Pancreas (tissue), 10 donors: Measurements from ENCODE around the gene CMIP. TPM values are rescaled to one million over a fixed set of nuclear protein-coding genes. Genes with fewer than 3 reads are reported as not detected.

Experiments
- ATAC-seq, 4 donors: fragments of 200-7000 bp; cut with Tn5 transposase; one replicate each; pipeline versions ENCODE4 v1.8.0 to v1.9.1; 2020; ENCODE audit warnings: mild to moderate bottlenecking in 4 of 4, moderate library complexity in 4 of 4
- DNase-seq, 6 donors: peaks; one replicate each; pipeline ENCODE4 v3.0.0-alpha.2; 2020
- FAIRE-seq: peaks from 2 replicates; lab custom pipeline; 2012; peaks lifted over from hg19 to GRCh38; lab: Jason Lieb, UNC
- H3K27ac ChIP-seq, 4 donors: fragments of 200-600 bp; sonication (generic); 1 replicate in 3 of 4; 2 replicates in 1 of 4; pipeline versions ENCODE4 v1.5.0 to v1.8.0; 2020
- H3K27me3 ChIP-seq, 4 donors: fragments of 200-600 bp; one replicate each; pipeline ENCODE4 v1.8.0; 2021
- H3K36me3 ChIP-seq, 3 donors: fragments of 200-600 bp; sonication (generic) in 1 of 3; one replicate each; pipeline versions ENCODE4 v1.5.0 to v1.8.0; 2020 to 2021
- H3K4me1 ChIP-seq, 3 donors: fragments of 200-600 bp; one replicate each; pipeline ENCODE4 v1.8.0; 2021
- H3K4me3 ChIP-seq, 4 donors: fragments of 200-600 bp; sonication (generic) in 2 of 4; one replicate each; pipeline versions ENCODE4 v1.5.0 to v1.8.0; 2020 to 2021
- H3K9me3 ChIP-seq, 4 donors: fragments of 200-600 bp; one replicate each; pipeline ENCODE4 v1.8.0; 2021
- CTCF ChIP-seq, 4 donors: fragments of 200-600 bp; sonication (generic) in 3 of 4; IDR thresholded peaks; one replicate each; pipeline versions ENCODE4 v1.5.0 to v1.8.0; 2021; ENCODE audit warnings: antibody characterized with exemption in 4 of 4
- WGBS, 2 donors: extraction: QIAGEN DNeasy Blood & Tissue Kit; methylation state at CpG; one replicate each; pipeline ENCODE4 v1.1.7; 2013; 5-methylcytosine and 5-hydroxymethylcytosine counted together
- intact Hi-C, 3 donors: fragments of 100-400 bp; cut with DNase I; formaldehyde crosslinking; loops; one replicate each; pipeline versions ENCODE4 v1.11.1 to v1.14.2; 2022
- polyA plus RNA-seq, 2 donors: library from polyadenylated mRNA; stranded (reverse); fragments of 200-250 nt; gene quantifications; one replicate each; pipeline ENCODE4 v1.2.3, GENCODE V29; 2013
- total RNA-seq, 6 donors: library from RNA; stranded (reverse); fragmentation: NEBNext Ultra II Directional in 4 of 6; extraction: Animal tissue kit (Norgen Biotek cat#: 25700) in 4 of 6; gene quantifications; one replicate each; pipeline versions ENCODE4 v1.2.1 to v1.2.4, GENCODE V29; 2021 to 2023
- donor health status: healthy with polysubstance abuse.
- donor health status: DM: no; HTN: no; CAD: no; lungs with moderate emphysema.
- donor health status: DM: no; HTN: no; CAD: no.
- donor health status: control.
- donor health status: control.
- donor health status: Bipolar disorder and iron deficiency.
- donor health status: DM: yes; HTN: yes; CAD: no.
- donor health status: DM: no; HTN: no; CAD: no.
- donor health status: DM: no; HTN: no; CAD: no.
- donor health status: DM: yes; HTN: yes; CAD: no.

Gene CMIP
- total and polyA plus RNA-seq, 8 donors: 9.7 to 37.0 (median 21.5) TPM

- intact Hi-C loops: no loop called here
- ATAC-seq (peak; percentile 24 to 44 (median 34)), FAIRE-seq (no peak), DNase-seq (peak in 4 of 6 donors; percentile 66 to 78 (median 76))
- Histone ChIP-seq H3K9me3 (no peaks in the 10 kb centered on the region), H3K27ac (peak overlapping the region; percentile 58 to 88 (median 79)), H3K27me3 (no peaks in the 10 kb centered on the region), H3K36me3 (no peaks in the 10 kb centered on the region), H3K4me1 (peaks cover 12 to 23% (median 23%) of the 10 kb centered on the region in 3 donors), H3K4me3 (peak overlapping the region; percentile 69 to 82 (median 76))
- 5 to 6% methylated on average over 23 of the region's 23 CpGs for WGBS, 2 donors
- no peak for TF ChIP-seq CTCF (IDR thresholded peaks at IDR 0.05)
These were observed 1.6 kb downstream of the CMIP start for GRCh38 chr16:81445966-81446906.

GRCh38 chr16:81446907-81447268, 2.3 kb downstream of the CMIP start:
- H3K4me3 ChIP-seq: peak overlapping the region in 3 of 4 donors; percentile 69 to 82 (median 76)
- ATAC-seq (no peak), DNase-seq (peak in 1 of 6 donors; percentile 37), FAIRE-seq (no peak)
- intact Hi-C loops: no loop called here
- H3K27ac ChIP-seq: peak overlapping the region; percentile 56 to 88 (median 79)
- WGBS, 2 donors: 21 to 29% methylated on average over 14 of the region's 14 CpGs
- H3K27me3 ChIP-seq: no peaks in the 10 kb centered on the region
- no peaks in the 10 kb centered on the region for H3K9me3 ChIP-seq
- peaks cover 14 to 27% (median 23%) of the 10 kb centered on the region in 3 donors for H3K4me1 ChIP-seq
- no peaks in the 10 kb centered on the region for H3K36me3 ChIP-seq
- no peak for TF ChIP-seq CTCF (IDR thresholded peaks at IDR 0.05)

GRCh38 chr16:81447383-81448101, 2.9 kb downstream of the CMIP start:
- no peak for TF ChIP-seq CTCF (IDR thresholded peaks at IDR 0.05)
- Histone ChIP-seq H3K27ac (peak overlapping the region; percentile 56 to 88 (median 79)), H3K4me3 (peak overlapping the region in 3 of 4 donors; percentile 69 to 82 (median 76)), H3K4me1 (peaks cover 21 to 33% (median 29%) of the 10 kb centered on the region in 3 donors), H3K9me3 (no peaks in the 10 kb centered on the region), H3K27me3 (no peaks in the 10 kb centered on the region), H3K36me3 (no peaks in the 10 kb centered on the region)
- intact Hi-C loops: no loop called here
- FAIRE-seq: no peak
- ATAC-seq: peak in 3 of 4 donors; percentile 17 to 53 (median 41)
- peak in 4 of 6 donors; percentile 43 to 74 (median 51) for DNase-seq
- 40% methylated on average over 17 of the region's 17 CpGs for WGBS, 2 donors

- Histone ChIP-seq H3K4me3 (peak overlapping the region in 1 of 4 donors; percentile 82), H3K27ac (peak overlapping the region; percentile 56 to 88 (median 79)), H3K27me3 (no peaks in the 10 kb centered on the region), H3K36me3 (no peaks in the 10 kb centered on the region), H3K9me3 (no peaks in the 10 kb centered on the region), H3K4me1 (peaks cover 29 to 42% (median 30%) of the 10 kb centered on the region in 3 donors)
- ATAC-seq (peak; percentile 23 to 56 (median 53)), DNase-seq (peak; percentile 62 to 87 (median 70)), FAIRE-seq (no peak)
- intact Hi-C loops: no loop called here
- WGBS, 2 donors: 22 to 27% methylated on average over 19 of the region's 19 CpGs
- no peak for TF ChIP-seq CTCF (IDR thresholded peaks at IDR 0.05)
These were observed 3.8 kb downstream of the CMIP start for GRCh38 chr16:81448154-81449131.
